Large intestine (tissue), 3 donors: ENCODE results near the gene CFAP46. TPM values are rescaled to one million over a fixed set of nuclear protein-coding genes. Genes with fewer than 3 reads are reported as not detected.

Experiments
- DNase-seq, 2 donors: peaks; one replicate each; pipeline versions ENCODE4 v3.0.0 to v3.0.0-alpha.2; 2013
- H3K27ac ChIP-seq: one replicate; pipeline ENCODE4 v1.5.1; 2013; ENCODE audit warnings: low read length
- H3K27me3 ChIP-seq: 2 replicates; pipeline ENCODE4 v1.6.1; 2013; ENCODE audit warnings: low read length; ENCODE audit not compliant: control insufficient read depth, insufficient read depth
- H3K36me3 ChIP-seq: 2 replicates; pipeline ENCODE4 v1.6.1; 2013; ENCODE audit warnings: low read length; ENCODE audit not compliant: control insufficient read depth, insufficient read depth
- H3K4me1 ChIP-seq: one replicate; pipeline ENCODE4 v1.6.1; 2013; ENCODE audit warnings: low read length; ENCODE audit not compliant: control insufficient read depth, insufficient read depth
- H3K4me3 ChIP-seq: one replicate; pipeline ENCODE4 v1.5.1; 2013; ENCODE audit warnings: low read length
- H3K9me3 ChIP-seq: one replicate; pipeline ENCODE4 v1.6.1; 2013; ENCODE audit warnings: mild to moderate bottlenecking, low read depth, low read length, moderate library complexity; ENCODE audit not compliant: control insufficient read depth
- WGBS: methylation state at CpG from one replicate; pipeline ENCODE4 v1.1.5; 2013; ENCODE audit warnings: low lambda C conversion rate; ENCODE audit not compliant: insufficient coverage; 5-methylcytosine and 5-hydroxymethylcytosine counted together
- polyA plus RNA-seq: library from polyadenylated mRNA; unstranded; fragments of 120-200 nt; gene quantifications from one replicate; pipeline ENCODE4 v1.2.1, GENCODE V29; 2013

Gene CFAP46
- polyA plus RNA-seq, 1 donor = 0.75 TPM

DNA sequence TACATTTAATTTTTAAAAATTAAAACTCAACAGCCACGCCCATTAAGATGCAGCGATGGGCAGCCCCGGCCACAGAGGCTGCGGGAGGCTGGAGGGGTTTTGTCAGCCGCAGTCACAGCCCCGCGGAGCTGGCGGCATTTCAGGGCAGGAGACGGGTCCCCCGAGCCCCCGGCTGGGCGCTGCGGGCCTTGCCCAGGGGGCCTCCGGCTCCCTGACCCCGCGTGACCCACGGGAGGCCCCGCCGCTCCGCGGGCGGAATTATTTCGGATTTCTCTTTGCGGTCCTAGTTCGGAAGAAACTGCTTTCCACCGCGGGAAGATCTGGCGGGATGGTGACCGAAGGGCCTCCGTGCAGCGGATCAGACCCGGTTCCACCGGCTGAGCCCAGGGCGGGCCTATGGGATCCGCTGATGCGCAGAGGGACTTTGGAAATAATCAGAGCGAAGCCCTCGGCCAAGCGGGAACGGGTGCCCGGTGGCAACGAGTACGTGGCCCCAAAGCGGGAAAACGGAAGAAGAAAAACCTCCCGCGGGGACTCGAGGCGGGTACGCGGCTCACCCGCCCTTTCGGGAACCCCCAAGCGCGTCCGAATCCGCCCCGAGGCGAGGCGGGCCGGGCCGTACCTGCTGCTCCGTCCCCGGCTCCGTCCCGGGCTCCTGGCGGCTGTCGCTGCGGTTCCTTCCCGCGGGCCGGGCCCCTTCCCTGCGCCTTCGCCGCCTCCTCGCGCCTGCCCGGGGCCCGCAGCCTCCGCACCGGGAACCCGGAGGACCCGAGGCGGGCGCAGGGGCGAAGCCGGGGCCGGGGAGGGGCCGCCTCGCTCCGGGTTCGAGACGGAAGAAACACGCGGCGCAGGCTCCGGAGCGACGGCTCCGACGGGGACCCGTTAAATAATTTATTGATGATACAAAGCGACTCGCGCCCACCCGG, 158.2 kb downstream of the CFAP46 start:
- no peak for DNase-seq
- Histone ChIP-seq H3K27ac (no peak overlapping the region), H3K27me3 (peaks cover 58% of the 10 kb centered on the region), H3K9me3 (peaks cover 11% of the 10 kb centered on the region), H3K4me1 (no peaks in the 10 kb centered on the region), H3K4me3 (no peak overlapping the region), H3K36me3 (peaks cover 18% of the 10 kb centered on the region)
- no CpG with 5 or more reads among the region's 106 CpGs for WGBS

- WGBS = 74% methylated on average over 5 of the region's 30 CpGs
- peaks cover 50% of the 10 kb centered on the region for H3K27me3 ChIP-seq
- no peak for DNase-seq
- H3K36me3 ChIP-seq = peaks cover 24% of the 10 kb centered on the region
- no peak overlapping the region for H3K4me3 ChIP-seq
- H3K9me3 ChIP-seq = peaks cover 6% of the 10 kb centered on the region
- no peaks in the 10 kb centered on the region for H3K4me1 ChIP-seq
- H3K27ac ChIP-seq = no peak overlapping the region
These were observed 159.0 kb downstream of the CFAP46 start for GRCh38 chr10:132783165-132783939.

GRCh38 chr10:132781556-132781955, 160.8 kb downstream of the CFAP46 start:
- Histone ChIP-seq H3K36me3 (peaks cover 31% of the 10 kb centered on the region), H3K27ac (no peak overlapping the region), H3K4me1 (no peaks in the 10 kb centered on the region), H3K9me3 (peaks cover 6% of the 10 kb centered on the region), H3K4me3 (no peak overlapping the region), H3K27me3 (peaks cover 33% of the 10 kb centered on the region)
- DNase-seq = no peak
- WGBS = 80% methylated on average over 1 of the region's 20 CpGs

GRCh38 chr10:132780356-132780755, 162.0 kb downstream of the CFAP46 start:
- WGBS = no CpG with 5 or more reads among the region's 12 CpGs
- Histone ChIP-seq H3K27ac (no peak overlapping the region), H3K9me3 (peaks cover 6% of the 10 kb centered on the region), H3K4me1 (no peaks in the 10 kb centered on the region), H3K4me3 (no peak overlapping the region), H3K27me3 (peaks cover 28% of the 10 kb centered on the region), H3K36me3 (peaks cover 31% of the 10 kb centered on the region)
- no peak for DNase-seq

DNA sequence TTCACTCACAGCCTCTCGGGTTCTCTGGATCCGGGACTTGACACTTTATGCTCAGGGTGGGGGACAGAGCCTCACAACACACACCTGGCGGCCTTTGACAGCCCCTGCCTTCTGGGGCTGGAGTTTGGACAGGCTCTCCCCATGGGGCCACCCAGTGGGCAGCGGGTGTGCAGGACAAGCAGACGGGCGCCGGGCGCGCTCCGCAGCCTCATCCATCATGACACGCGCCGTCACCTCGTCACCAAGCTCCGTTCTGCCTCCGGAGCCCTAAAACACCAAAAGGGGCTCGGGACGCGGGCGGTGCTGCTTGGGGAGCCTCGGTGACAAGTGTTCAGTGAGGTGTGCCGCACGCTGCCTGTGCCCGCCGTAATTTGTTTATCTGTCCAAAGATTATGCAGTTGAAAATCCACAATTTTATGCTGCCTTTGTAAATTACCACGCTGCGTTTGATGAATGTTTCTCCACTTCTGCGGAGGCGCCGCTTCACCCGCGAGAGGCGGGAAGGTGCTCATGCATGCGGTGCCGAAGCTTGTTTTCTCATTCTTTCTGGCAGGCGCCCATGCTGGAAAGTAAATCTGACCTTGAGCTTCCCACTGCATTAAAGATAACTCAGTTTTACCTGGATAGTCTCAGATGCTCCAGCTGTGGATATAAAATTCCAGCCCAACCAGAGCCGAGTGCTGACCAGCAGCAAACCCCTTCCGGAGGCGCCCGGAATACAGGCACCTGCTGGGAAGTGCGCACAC, 162.6 kb downstream of the CFAP46 start:
- Histone ChIP-seq H3K27ac (no peak overlapping the region), H3K9me3 (peaks cover 6% of the 10 kb centered on the region), H3K27me3 (peaks cover 22% of the 10 kb centered on the region), H3K4me3 (no peak overlapping the region), H3K36me3 (peaks cover 31% of the 10 kb centered on the region), H3K4me1 (no peaks in the 10 kb centered on the region)
- DNase-seq = no peak
- WGBS = no CpG with 5 or more reads among the region's 41 CpGs

DNA sequence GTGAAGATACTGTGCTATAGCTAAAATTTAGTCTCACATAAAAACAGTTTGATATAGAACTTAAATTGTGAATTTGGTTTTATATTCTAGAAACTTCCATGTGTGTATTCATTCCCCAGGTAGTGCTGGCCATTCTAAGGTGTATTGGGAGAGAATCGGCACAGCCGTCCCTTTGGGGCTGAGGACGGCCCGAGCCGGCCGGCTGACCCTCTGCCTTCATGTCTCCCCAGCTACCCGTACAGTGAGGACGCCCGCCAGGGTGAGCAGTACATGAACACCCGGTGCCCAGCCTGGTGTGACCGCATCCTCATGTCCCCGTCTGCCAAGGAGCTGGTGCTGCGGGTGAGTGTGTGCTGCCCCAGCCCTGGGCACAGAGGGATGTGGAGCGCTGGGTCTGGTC, 164.9 kb downstream of the CFAP46 start:
- no CpG with 5 or more reads among the region's 14 CpGs for WGBS
- Histone ChIP-seq H3K4me1 (no peaks in the 10 kb centered on the region), H3K36me3 (peaks cover 31% of the 10 kb centered on the region), H3K27me3 (peaks cover 4% of the 10 kb centered on the region), H3K27ac (no peak overlapping the region), H3K4me3 (no peak overlapping the region), H3K9me3 (peaks cover 4% of the 10 kb centered on the region)
- DNase-seq = no peak

- Histone ChIP-seq H3K4me1 (no peaks in the 10 kb centered on the region), H3K27ac (no peak overlapping the region), H3K4me3 (no peak overlapping the region), H3K27me3 (peaks cover 2% of the 10 kb centered on the region), H3K9me3 (peaks cover 4% of the 10 kb centered on the region), H3K36me3 (peaks cover 28% of the 10 kb centered on the region)
- no peak for DNase-seq
- WGBS = no CpG with 5 or more reads among the region's 18 CpGs
These were observed 165.5 kb downstream of the CFAP46 start for GRCh38 chr10:132776821-132777220.

GRCh38 chr10:132776186-132776585, 166.2 kb downstream of the CFAP46 start:
- DNase-seq = no peak

GRCh38 chr10:132774902-132775863, 167.2 kb downstream of the CFAP46 start:
- no peaks in the 10 kb centered on the region for H3K27me3 ChIP-seq
- no peaks in the 10 kb centered on the region for H3K4me1 ChIP-seq
- no peak overlapping the region for H3K4me3 ChIP-seq
- WGBS = no CpG with 5 or more reads among the region's 22 CpGs
- peaks cover 20% of the 10 kb centered on the region for H3K36me3 ChIP-seq
- peaks cover 8% of the 10 kb centered on the region for H3K9me3 ChIP-seq
- peak in 1 of 2 donors; percentile 26 for DNase-seq
- H3K27ac ChIP-seq = no peak overlapping the region

More at GRCh38 chr10:132776186-132776585, 166.2 kb downstream of the CFAP46 start:
- Histone ChIP-seq H3K27me3 (no peaks in the 10 kb centered on the region), H3K9me3 (peaks cover 7% of the 10 kb centered on the region), H3K36me3 (peaks cover 25% of the 10 kb centered on the region), H3K27ac (no peak overlapping the region), H3K4me1 (no peaks in the 10 kb centered on the region), H3K4me3 (no peak overlapping the region)
- no CpG with 5 or more reads among the region's 18 CpGs for WGBS
